ENCODE results near the gene CNPY1. TPM values are rescaled to one million over a fixed set of nuclear protein-coding genes. Genes with fewer than 3 reads are reported as not detected.

CNPY1 gene
- total RNA-seq, 1 donor from 2014 or later, result not detected

DNA sequence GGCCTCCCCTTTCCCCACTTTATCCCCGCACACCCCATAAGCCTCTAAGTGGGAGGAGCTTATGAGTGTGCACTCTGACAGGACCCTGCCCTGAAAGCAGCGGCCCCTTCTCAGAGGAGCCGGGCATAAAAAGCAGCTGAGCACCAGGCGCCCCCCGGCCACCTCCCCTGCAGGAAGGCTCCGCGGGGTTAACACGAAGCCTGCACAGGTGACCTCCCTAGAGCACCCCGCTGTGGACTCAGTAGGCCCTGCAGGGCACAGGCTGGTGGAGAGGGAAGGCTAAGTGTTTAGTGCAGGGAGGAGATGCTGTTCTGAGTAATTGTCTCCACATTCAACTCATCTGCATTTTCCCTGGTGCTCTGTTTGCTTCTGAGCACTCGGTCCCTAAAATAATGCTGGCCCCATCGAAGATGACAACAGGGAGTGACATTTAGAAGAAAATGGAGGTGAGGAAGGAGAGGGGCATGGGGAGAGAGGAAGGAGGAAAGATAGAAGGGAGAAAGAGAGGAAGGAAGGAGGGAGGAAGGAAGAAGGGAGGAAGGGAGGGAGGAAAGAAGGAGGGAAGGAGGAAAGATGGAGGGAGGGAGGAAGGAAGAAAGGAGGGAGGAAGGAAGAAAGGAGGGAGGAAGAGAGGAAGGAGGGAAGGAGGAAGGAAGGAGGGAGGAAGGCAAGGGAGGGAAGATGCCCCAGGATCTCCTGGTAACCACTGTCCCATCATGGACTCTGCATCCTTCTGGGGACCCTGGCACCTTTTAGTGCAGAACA, 25.4 kb upstream of the CNPY1 start:
- intact Hi-C loops (cut with DNase I), result no loop called here

DNA sequence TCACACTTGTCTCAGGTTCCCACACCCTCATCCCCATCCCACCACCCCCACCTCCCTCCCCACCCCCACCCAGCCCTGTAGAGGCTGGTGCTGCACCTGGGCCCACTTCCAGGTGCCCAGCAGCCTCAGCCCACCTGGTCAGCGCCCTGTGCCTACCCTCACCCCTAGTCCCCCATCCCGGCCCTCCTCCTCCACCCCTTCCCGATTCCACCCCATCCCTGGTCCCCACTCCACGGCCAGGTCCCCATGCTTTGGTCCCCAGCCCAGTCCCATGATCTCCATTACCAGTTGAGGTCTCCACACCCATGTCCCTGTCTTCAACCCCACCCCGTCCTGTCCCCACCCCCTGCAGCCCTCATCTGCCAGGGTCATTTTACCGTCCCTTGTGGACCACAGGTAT, 24.6 kb upstream of the CNPY1 start:
- Histone ChIP-seq H3K27ac (no peak overlapping the region), H3K27me3 (no peaks in the 10 kb centered on the region), H3K36me3 (no peaks in the 10 kb centered on the region), H3K9me3 (no peaks in the 10 kb centered on the region), H3K4me3 (no peak overlapping the region), H3K4me1 (no peaks in the 10 kb centered on the region)
- intact Hi-C loops (cut with DNase I), result no loop called here
- DNase-seq (ENCODE audit: extremely low spot score in 2 of 2), result no peak
- no peak for TF ChIP-seq POLR2AphosphoS5 (IDR thresholded peaks at IDR 0.05; ENCODE audit: insufficient read depth in 1 of 2, low read depth in 1 of 2)
- no peak for TF ChIP-seq POLR2A (IDR thresholded peaks at IDR 0.05)
- TF ChIP-seq, protein P1, sequence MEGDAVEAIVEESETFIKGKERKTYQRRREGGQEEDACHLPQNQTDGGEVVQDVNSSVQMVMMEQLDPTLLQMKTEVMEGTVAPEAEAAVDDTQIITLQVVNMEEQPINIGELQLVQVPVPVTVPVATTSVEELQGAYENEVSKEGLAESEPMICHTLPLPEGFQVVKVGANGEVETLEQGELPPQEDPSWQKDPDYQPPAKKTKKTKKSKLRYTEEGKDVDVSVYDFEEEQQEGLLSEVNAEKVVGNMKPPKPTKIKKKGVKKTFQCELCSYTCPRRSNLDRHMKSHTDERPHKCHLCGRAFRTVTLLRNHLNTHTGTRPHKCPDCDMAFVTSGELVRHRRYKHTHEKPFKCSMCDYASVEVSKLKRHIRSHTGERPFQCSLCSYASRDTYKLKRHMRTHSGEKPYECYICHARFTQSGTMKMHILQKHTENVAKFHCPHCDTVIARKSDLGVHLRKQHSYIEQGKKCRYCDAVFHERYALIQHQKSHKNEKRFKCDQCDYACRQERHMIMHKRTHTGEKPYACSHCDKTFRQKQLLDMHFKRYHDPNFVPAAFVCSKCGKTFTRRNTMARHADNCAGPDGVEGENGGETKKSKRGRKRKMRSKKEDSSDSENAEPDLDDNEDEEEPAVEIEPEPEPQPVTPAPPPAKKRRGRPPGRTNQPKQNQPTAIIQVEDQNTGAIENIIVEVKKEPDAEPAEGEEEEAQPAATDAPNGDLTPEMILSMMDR (IDR thresholded peaks at IDR 0.05), result no peak

More for the DNA sequence above, 25.4 kb upstream of the CNPY1 start:
- H3K9me3 ChIP-seq, result no peaks in the 10 kb centered on the region
- H3K27ac ChIP-seq, result no peak overlapping the region
- H3K27me3 ChIP-seq, result no peaks in the 10 kb centered on the region
- H3K4me1 ChIP-seq, result no peaks in the 10 kb centered on the region
- H3K4me3 ChIP-seq, result no peak overlapping the region
- no peaks in the 10 kb centered on the region for H3K36me3 ChIP-seq
- TF ChIP-seq, protein P1 (IDR thresholded peaks at IDR 0.05), result no peak
- TF ChIP-seq POLR2AphosphoS5 (IDR thresholded peaks at IDR 0.05; ENCODE audit: insufficient read depth in 1 of 2, low read depth in 1 of 2) (no peak), POLR2A (IDR thresholded peaks at IDR 0.05) (no peak)
- no peak for DNase-seq (ENCODE audit: extremely low spot score in 2 of 2)

DNA sequence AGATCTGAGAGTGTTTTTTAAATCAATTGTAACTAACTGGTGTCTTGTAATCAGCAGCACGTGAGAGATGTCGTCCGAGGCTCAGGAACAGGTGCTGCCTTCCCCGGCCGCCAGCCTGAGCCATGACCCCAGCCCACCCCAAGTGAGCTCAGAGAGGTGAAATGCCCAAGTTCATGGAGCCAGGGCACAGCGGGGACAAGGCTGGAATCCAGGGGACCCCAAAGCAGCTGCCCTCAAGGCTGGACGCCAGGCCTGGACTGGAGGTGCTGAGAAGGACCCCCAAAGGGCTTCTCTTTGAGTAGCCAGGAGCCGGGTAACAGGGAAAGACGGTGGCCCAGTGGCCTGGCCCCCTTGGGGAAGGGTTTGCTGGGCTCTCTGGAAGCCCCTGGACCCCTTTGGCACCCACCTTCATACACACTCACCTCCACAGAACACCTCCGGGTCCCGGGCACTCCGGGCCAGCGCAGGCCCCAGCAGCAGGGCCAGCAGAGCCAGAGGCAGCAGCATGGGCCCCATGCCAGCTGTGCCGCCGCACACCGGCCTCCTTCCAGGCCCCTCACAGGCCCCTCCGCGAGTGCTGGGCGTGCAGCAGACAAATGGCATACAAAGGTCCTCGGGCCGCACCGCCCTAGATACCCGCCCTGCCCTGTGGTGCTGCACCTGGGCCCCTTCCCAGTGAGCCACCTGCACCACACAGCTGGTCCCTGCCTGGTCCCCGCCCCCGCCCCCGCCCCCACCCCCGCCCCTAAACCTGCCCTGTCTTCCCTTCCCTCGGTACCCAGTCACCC, 24.0 kb upstream of the CNPY1 start:
- H3K4me3 ChIP-seq, result no peak overlapping the region
- H3K4me1 ChIP-seq, result no peaks in the 10 kb centered on the region
- TF ChIP-seq POLR2AphosphoS5 (IDR thresholded peaks at IDR 0.05; ENCODE audit: insufficient read depth in 1 of 2, low read depth in 1 of 2) (no peak), POLR2A (IDR thresholded peaks at IDR 0.05) (no peak)
- TF ChIP-seq, protein P1 (IDR thresholded peaks at IDR 0.05), result no peak
- no peaks in the 10 kb centered on the region for H3K27me3 ChIP-seq
- H3K9me3 ChIP-seq, result no peaks in the 10 kb centered on the region
- no peak overlapping the region for H3K27ac ChIP-seq
- DNase-seq (ENCODE audit: extremely low spot score in 2 of 2), result no peak
- H3K36me3 ChIP-seq, result no peaks in the 10 kb centered on the region
- intact Hi-C loops (cut with DNase I), result no loop called here

DNA sequence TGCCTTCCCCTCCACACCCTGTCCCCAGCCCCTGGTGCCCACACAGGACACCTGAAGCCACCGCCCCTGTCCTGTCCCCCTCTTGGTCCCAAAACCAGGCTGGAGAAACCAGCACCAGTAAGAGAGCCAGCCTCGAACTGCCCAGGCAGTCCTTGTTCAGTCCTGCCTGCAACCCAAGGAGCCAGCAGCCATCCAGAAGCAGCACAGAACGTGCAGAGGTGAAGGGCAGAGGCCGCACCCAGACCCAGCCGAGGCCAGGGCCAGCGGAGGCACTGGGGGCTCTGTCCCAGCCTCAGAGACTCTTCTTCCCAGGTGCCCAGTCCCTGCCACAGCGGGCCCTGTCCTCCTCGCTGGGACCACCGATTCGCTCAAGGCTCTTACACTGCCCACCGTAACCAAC, 23.3 kb upstream of the CNPY1 start:
- intact Hi-C loops (cut with DNase I), result no loop called here
- DNase-seq (ENCODE audit: extremely low spot score in 2 of 2), result no peak
- Histone ChIP-seq H3K4me1 (no peaks in the 10 kb centered on the region), H3K27me3 (no peaks in the 10 kb centered on the region), H3K4me3 (no peak overlapping the region), H3K36me3 (no peaks in the 10 kb centered on the region), H3K27ac (no peak overlapping the region), H3K9me3 (no peaks in the 10 kb centered on the region)
- TF ChIP-seq POLR2AphosphoS5 (IDR thresholded peaks at IDR 0.05; ENCODE audit: insufficient read depth in 1 of 2, low read depth in 1 of 2) (no peak), POLR2A (IDR thresholded peaks at IDR 0.05) (no peak)
- TF ChIP-seq, protein P1 (IDR thresholded peaks at IDR 0.05), result no peak

All from vagina (tissue), 2 donors.